Kidney (tissue), 14 donors: ENCODE data around the gene PTGS2. TPM values are rescaled to one million over a fixed set of nuclear protein-coding genes. Genes with fewer than 3 reads are reported as not detected.

ENCODE experiments used
- DNase-seq, 5 donors: peaks; one replicate each; pipeline ENCODE4 v3.0.0-alpha.2; 2013 to 2020
- FAIRE-seq: peaks from 2 replicates; lab custom pipeline; 2012; peaks lifted over from hg19 to GRCh38; lab: Jason Lieb, UNC
- H3K27ac ChIP-seq, 2 donors: one replicate each; pipeline ENCODE4 v1.7.0; 2013; ENCODE audit warnings: low read depth in 2 of 2, low read length in 2 of 2, inconsistent platforms in 1 of 2
- H3K27me3 ChIP-seq: one replicate; pipeline ENCODE4 v1.7.1; 2013; ENCODE audit warnings: low read length, inconsistent platforms; ENCODE audit not compliant: control insufficient read depth, insufficient read depth
- H3K36me3 ChIP-seq, 3 donors: one replicate each; pipeline versions ENCODE4 v1.7.0 to v1.7.1; 2013; ENCODE audit warnings: low read length in 3 of 3, control low read depth in 1 of 3, inconsistent platforms in 1 of 3; ENCODE audit not compliant: insufficient read depth in 3 of 3, control insufficient read depth in 2 of 3
- H3K4me1 ChIP-seq, 3 donors: one replicate each; pipeline versions ENCODE4 v1.7.0 to v1.7.1; 2013; ENCODE audit warnings: low read length in 3 of 3, inconsistent platforms in 1 of 3, low read depth in 1 of 3; ENCODE audit not compliant: control insufficient read depth in 2 of 3, insufficient read depth in 2 of 3
- H3K4me3 ChIP-seq, 3 donors: one replicate each; pipeline versions ENCODE4 v1.7.0 to v1.8.1; 2013; ENCODE audit warnings: low read length in 3 of 3, control low read depth in 1 of 3, inconsistent platforms in 1 of 3
- H3K9ac ChIP-seq, 3 donors: one replicate each; pipeline versions ENCODE4 v1.7.0 to v1.7.1; 2013; ENCODE audit warnings: low read length in 3 of 3, control low read depth in 1 of 3, inconsistent platforms in 1 of 3
- H3K9me3 ChIP-seq, 3 donors: one replicate each; pipeline versions ENCODE4 v1.7.0 to v1.7.1; 2013; ENCODE audit warnings: low read length in 3 of 3, control low read depth in 1 of 3, inconsistent platforms in 1 of 3; ENCODE audit not compliant: control insufficient read depth in 2 of 3, insufficient read depth in 1 of 3
- intact Hi-C: fragments of 100-400 bp; cut with DNase I; formaldehyde crosslinking; loops from one replicate; pipeline ENCODE4 v1.11.1; 2022
- polyA plus RNA-seq: library from polyadenylated mRNA; stranded (reverse); fragments of 350-450 nt; fragmentation: Illumina TruSeq; extraction: RNeasy Lipid Tissue Mini Kit (QIAGEN cat#74804); gene quantifications from one replicate; pipeline ENCODE4 v1.2.3, GENCODE V29; 2014; ENCODE audit warnings: low read depth, low replicate concordance; ENCODE audit not compliant: insufficient read depth
- total RNA-seq: library from RNA; stranded (reverse); fragmentation: NEBNext Ultra II Directional; extraction: Animal tissue kit (Norgen Biotek cat#: 25700); gene quantifications from one replicate; pipeline ENCODE4 v1.2.1, GENCODE V29; 2021
- TF ChIP-seq, protein P1 (sequence below): IDR thresholded peaks from 3 replicates; pipeline ENCODE4 v1.5.1; 2012; ENCODE audit warnings: mild to moderate bottlenecking, moderate library complexity, borderline replicate concordance; ENCODE audit not compliant: insufficient read depth; ENCODE audit errors: extremely low read depth
- donor health status: control.
- donor health status: control.
- donor health status: control.
- donor health status: control.
- donor health status: control.
- donor health status: DM: yes; HTN: yes; CAD: no.
- donor health status: Normal renal cell carcinoma (clear cell type).

The PTGS2 gene
- total and polyA plus RNA-seq, 2 donors from 2014 or later: 1.5 to 2.7 TPM

DNA sequence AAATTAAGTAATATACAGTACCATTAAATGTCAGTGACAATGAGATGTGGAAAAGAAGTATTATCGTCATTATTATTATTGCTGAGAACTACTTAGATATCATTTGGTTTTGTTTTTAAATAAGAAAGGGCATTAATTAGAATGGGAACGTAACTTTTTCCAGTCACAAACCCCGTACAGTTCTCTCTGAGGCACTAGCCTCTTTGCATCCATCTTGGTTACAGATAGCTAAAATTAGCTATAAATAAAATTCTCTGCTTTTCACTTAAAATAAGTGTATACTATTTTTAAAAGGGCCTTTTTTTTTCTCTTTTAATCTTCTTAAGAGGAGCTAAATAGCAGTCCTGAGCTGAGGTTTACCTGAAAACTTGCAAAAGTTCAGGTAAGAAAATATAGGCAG lies 7.6 kb downstream of the PTGS2 start:
- Histone ChIP-seq H3K4me3 (no peak overlapping the region), H3K9me3 (peaks cover 0 to 1% (median 0%) of the 10 kb centered on the region in 3 donors), H3K9ac (no peak overlapping the region), H3K36me3 (no peaks in the 10 kb centered on the region), H3K27me3 (no peaks in the 10 kb centered on the region), H3K27ac (no peak overlapping the region), H3K4me1 (no peaks in the 10 kb centered on the region)
- TF ChIP-seq, protein P1, sequence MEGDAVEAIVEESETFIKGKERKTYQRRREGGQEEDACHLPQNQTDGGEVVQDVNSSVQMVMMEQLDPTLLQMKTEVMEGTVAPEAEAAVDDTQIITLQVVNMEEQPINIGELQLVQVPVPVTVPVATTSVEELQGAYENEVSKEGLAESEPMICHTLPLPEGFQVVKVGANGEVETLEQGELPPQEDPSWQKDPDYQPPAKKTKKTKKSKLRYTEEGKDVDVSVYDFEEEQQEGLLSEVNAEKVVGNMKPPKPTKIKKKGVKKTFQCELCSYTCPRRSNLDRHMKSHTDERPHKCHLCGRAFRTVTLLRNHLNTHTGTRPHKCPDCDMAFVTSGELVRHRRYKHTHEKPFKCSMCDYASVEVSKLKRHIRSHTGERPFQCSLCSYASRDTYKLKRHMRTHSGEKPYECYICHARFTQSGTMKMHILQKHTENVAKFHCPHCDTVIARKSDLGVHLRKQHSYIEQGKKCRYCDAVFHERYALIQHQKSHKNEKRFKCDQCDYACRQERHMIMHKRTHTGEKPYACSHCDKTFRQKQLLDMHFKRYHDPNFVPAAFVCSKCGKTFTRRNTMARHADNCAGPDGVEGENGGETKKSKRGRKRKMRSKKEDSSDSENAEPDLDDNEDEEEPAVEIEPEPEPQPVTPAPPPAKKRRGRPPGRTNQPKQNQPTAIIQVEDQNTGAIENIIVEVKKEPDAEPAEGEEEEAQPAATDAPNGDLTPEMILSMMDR: no peak
- intact Hi-C loops: no loop called here
- FAIRE-seq: no peak
- no peak for DNase-seq

DNA sequence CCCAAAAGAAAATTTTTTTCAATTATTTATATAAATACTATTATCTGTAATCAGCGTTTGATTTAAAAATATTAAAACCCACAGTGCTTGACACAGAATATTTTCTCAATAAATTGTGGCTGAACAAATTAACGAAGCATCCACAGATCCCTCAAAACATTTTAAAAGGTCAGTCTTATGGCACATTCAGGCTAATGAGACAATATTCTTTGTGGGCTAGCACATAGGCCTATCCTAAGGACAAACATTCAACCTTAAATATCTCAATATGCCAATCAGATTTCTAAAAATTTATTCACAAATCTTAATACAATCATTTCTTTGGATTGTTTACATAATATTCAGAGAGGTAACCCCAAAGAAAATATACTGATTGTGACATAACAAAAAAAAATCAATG lies 8.1 kb downstream of the PTGS2 start:
- H3K36me3 ChIP-seq: no peaks in the 10 kb centered on the region
- no peak for FAIRE-seq
- H3K9me3 ChIP-seq: peaks cover 0 to 1% (median 0%) of the 10 kb centered on the region in 3 donors
- no peaks in the 10 kb centered on the region for H3K4me1 ChIP-seq
- no peak for DNase-seq
- H3K27ac ChIP-seq: no peak overlapping the region
- H3K9ac ChIP-seq: no peak overlapping the region
- H3K27me3 ChIP-seq: no peaks in the 10 kb centered on the region
- intact Hi-C loops: no loop called here
- no peak overlapping the region for H3K4me3 ChIP-seq
- TF ChIP-seq, protein P1: no peak

DNA sequence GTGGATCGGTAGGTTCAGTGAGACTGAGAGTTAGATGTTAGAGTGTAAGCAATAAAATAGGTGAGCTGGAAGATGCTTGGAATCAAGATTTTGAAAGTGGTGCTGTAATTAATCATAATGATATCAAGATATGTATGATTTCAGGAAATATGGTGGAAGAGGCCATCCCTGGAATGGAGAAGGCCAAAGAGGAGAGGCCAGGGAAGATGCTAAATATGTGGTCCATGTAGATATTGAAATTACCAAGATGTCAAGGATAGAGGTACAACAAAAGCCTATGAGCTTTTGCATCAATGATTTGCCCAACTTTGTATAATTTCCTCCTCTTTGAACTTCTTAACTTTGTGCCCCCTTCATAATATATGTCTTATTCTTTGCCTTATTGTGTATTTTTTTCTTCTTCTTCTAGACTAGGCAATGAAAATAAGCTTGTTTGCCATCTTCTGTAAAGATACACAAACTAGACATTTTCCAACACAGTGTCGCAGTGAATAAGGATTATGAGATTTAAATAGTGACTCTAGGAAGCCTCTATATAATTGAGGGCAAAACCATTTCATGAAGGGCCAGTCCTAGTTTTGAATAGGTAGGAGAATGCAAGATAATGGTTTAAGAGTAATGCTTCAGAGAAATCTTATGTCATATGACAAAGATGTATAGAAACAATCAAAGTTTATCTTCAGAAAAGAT lies 8.9 kb downstream of the PTGS2 start:
- H3K27me3 ChIP-seq: no peaks in the 10 kb centered on the region
- H3K36me3 ChIP-seq: no peaks in the 10 kb centered on the region
- H3K9ac ChIP-seq: no peak overlapping the region
- no peak overlapping the region for H3K4me3 ChIP-seq
- intact Hi-C loops: no loop called here
- no peaks in the 10 kb centered on the region for H3K4me1 ChIP-seq
- TF ChIP-seq, protein P1: no peak
- H3K9me3 ChIP-seq: peaks cover 0 to 1% (median 0%) of the 10 kb centered on the region in 3 donors
- no peak overlapping the region for H3K27ac ChIP-seq
- FAIRE-seq (no peak), DNase-seq (no peak)
